GM20000 (cell line): ENCODE measurements around the gene CEP57L1.
A peak's percentile ranks its signal among the peaks of the same experiment; 100 is the strongest.

Source experiments
- DNase-seq: peaks from one replicate; pipeline ENCODE4 v3.0.0; 2012; ENCODE audit warnings: low spot score
- TF ChIP-seq, protein P1 (sequence below): IDR thresholded peaks from 2 replicates; pipeline ENCODE4 v1.5.1; 2012; ENCODE audit warnings: mild to moderate bottlenecking, control low read depth; ENCODE audit errors: extremely low read depth, missing control alignments

Gene CEP57L1

DNA sequence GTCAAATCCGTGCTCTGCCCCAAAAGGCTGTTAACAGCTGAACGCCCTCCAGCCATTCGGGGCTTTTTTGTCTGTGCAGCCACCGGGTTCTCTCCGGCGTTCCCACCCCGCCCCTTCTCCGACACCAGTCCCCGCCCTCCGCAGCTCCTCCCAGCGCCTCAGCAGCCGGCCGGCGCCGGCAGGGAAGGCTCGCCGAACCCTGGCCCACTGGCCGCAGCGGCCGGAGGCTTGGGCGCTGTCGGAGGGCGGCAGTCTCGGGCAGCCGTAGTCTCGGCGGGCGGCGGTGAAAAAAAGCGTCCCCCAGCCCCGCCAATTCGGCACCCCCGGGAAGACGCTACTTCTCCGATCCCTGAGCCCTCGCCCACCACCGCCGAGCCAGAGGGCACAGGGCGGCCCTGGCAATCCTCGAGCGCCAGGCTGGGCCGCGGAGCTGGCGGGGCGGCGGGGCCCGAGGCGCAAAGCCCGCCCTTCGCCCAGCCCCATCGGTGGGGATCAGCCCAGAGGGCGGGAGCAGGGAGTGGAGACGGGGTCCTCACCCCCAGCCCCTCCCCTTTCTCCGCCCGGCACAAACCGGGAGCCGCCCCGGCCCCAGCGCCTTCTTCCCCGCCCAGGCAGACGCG is 781 bp upstream of the CEP57L1 start, which contains the start of gene SESN1:
TSS of gene SESN1 (minus strand) at position 431 of the 620 bp plus-strand sequence. CDS start 773 bp downstream, outside the sequence.
- peak; percentile 93 for DNase-seq

DNA sequence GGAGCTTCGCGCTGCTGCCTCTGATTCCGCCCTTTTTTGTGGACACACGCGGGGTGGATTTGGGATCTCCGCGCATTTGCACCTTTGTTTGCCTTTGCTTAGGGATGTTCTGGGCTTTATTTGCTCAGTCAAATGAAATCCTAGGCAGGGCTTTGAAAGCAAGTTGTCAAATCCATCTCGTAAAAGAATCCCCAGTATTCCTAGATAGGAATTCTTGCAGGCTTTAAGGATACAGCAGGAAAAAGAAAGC is 453 bp downstream of the CEP57L1 start:
- no peak for DNase-seq

More for the DNA sequence above, 781 bp upstream of the CEP57L1 start, which contains the start of gene SESN1:
- TF ChIP-seq, protein P1, sequence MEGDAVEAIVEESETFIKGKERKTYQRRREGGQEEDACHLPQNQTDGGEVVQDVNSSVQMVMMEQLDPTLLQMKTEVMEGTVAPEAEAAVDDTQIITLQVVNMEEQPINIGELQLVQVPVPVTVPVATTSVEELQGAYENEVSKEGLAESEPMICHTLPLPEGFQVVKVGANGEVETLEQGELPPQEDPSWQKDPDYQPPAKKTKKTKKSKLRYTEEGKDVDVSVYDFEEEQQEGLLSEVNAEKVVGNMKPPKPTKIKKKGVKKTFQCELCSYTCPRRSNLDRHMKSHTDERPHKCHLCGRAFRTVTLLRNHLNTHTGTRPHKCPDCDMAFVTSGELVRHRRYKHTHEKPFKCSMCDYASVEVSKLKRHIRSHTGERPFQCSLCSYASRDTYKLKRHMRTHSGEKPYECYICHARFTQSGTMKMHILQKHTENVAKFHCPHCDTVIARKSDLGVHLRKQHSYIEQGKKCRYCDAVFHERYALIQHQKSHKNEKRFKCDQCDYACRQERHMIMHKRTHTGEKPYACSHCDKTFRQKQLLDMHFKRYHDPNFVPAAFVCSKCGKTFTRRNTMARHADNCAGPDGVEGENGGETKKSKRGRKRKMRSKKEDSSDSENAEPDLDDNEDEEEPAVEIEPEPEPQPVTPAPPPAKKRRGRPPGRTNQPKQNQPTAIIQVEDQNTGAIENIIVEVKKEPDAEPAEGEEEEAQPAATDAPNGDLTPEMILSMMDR, result no peak

GRCh38 chr6:109096208-109096607 is 901 bp downstream of the CEP57L1 start:
- TF ChIP-seq, protein P1, result no peak
- no peak for DNase-seq

More for the DNA sequence above, 453 bp downstream of the CEP57L1 start:
- TF ChIP-seq, protein P1, result no peak

- no peak for DNase-seq
- TF ChIP-seq, protein P1, result no peak
Measured at GRCh38 chr6:109097661-109098060, 2.4 kb downstream of the CEP57L1 start.

DNA sequence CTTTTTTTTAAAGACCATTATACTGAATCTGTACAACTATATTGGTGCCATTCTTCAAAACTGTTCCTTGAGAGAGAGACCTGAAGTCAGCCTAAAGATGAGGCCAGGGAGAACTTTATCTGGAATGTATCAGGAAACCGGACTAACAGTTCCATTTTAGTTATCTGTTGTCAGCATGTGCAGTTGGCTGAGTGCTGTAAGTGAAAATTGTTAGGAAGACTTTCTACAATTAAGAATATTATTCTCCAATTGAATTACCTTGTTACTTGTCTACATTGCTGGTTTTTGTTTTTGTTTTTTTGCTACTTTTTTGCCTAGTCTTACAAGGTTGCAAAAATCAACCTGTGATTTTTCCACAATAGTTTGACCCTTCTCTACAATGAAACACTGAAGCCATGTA is 7.5 kb downstream of the CEP57L1 start:
- DNase-seq, result no peak
- TF ChIP-seq, protein P1, result no peak

DNA sequence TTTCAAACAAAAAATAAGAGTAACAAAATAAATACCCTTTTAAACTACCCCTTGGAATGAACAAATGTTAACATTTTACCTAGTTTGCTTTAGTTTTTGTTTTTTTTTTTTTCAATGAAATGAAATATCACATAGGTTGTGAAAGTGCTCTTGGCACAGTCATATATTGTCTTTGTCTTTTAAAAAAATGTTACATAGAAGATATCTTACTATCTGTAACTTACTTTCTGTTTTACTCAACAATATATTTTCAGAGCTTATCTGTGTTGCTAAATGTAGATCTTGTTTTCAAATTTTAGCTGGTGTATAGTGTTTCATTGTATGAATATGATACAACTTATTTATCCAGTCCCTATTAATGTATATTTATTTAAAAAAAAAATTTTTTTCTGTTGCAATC is 8.6 kb downstream of the CEP57L1 start:
- TF ChIP-seq, protein P1, result no peak
- peak; percentile 27 for DNase-seq

DNA sequence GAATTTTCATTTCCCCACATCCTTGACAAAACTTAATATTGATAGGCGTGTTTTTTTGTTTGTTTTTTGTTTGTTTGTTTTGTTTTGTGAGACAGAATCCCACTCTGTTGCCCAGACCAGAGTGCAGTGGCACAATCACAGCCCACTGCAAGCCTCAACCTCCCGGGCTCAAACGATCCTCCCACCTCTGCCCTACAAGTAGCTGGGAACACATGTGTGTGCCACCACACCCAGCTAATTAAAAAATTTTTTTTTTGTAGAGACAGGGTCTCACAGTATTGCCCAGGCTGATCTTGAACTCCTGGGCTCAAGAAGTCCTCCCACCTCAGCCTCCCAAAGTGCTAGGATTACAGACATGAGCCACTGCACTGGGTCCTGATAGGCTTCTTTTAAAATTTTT is 9.2 kb downstream of the CEP57L1 start:
- DNase-seq, result no peak

More for the DNA sequence above, 9.2 kb downstream of the CEP57L1 start:
- TF ChIP-seq, protein P1, result no peak
